Measurements from ENCODE around the gene TK1. TPM values are rescaled to one million over a fixed set of nuclear protein-coding genes. Genes with fewer than 3 reads are reported as not detected.

TK1 gene
- total RNA-seq, 4 donors from 2014 or later: 1.1 to 8.8 (median 2.7) TPM

DNA sequence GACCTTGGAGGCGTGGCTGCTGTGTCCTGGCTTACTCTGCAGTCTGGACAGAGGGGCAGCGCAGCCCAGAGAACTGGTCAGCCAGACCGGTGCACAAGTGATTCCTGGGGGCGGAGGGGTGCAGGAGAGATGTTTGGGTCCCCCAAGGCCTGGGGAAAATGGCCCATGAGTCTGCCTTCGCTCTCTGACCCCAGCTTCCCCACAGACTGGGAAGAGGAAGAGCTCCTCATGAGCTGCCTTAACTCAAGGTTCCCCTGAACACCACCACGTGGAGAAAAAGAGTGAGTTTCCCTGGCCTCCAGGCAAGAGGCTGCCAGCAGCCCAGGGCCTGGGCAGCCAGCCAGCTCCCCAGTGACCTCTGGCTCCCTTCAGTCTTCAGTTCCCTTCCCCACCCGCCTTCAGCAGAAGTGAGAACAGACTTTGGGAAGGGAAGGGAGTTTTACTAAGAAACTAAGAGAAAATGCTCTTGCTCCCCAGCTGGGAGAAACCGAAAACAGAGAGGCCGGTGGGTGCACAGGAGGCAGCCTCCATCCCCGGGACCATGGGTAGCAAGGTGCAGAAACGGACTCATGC is 42.6 kb downstream of the TK1 start:
- TF ChIP-seq, protein P1, sequence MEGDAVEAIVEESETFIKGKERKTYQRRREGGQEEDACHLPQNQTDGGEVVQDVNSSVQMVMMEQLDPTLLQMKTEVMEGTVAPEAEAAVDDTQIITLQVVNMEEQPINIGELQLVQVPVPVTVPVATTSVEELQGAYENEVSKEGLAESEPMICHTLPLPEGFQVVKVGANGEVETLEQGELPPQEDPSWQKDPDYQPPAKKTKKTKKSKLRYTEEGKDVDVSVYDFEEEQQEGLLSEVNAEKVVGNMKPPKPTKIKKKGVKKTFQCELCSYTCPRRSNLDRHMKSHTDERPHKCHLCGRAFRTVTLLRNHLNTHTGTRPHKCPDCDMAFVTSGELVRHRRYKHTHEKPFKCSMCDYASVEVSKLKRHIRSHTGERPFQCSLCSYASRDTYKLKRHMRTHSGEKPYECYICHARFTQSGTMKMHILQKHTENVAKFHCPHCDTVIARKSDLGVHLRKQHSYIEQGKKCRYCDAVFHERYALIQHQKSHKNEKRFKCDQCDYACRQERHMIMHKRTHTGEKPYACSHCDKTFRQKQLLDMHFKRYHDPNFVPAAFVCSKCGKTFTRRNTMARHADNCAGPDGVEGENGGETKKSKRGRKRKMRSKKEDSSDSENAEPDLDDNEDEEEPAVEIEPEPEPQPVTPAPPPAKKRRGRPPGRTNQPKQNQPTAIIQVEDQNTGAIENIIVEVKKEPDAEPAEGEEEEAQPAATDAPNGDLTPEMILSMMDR (IDR thresholded peaks at IDR 0.05; ENCODE audit: low read depth): no peak

GRCh38 chr17:78143214-78144146 is 43.4 kb downstream of the TK1 start:
- TF ChIP-seq, protein P1 (IDR thresholded peaks at IDR 0.05; ENCODE audit: low read depth): no peak

DNA sequence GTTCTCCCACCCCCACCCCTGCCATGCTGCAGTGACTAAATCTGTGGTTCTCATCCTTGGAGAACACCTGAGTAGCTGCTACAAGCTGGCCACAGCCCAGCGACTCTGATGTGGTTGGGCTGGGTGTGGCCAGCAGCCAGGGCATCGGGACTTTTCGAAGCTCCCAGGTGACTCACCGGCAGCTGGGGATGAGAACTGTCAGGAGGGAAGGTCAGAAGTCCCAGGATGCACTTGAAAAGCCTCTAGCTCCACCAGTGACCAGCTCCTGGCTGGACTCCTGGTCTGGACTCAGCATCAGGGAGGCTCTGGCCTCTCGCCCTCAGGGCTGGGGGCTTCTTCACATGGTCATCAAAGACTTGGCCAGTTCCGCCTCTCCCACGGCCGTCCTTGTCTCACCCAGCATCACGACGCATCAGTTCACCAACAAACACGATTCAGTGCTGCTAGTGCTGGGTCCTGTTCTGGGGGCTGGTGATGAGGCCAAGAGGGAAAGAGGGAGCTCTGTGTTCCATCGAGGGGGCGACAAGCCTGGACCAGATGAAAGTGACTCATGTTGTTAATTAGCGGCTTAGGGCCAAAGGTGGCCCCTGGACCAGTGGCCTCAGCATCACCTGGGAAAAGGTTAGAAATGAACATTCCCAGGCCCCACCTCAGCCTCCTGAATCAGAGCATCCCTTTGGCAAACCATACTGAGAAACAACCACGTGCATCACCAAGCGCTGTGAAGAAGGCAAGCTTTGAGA is 44.6 kb downstream of the TK1 start:
- TF ChIP-seq, protein P1 (IDR thresholded peaks at IDR 0.05; ENCODE audit: low read depth): no peak

- TF ChIP-seq, protein P1 (IDR thresholded peaks at IDR 0.05; ENCODE audit: low read depth): no peak
These were observed 45.3 kb downstream of the TK1 start for GRCh38 chr17:78141437-78142118.

GRCh38 chr17:78140169-78141051 is 46.4 kb downstream of the TK1 start:
- TF ChIP-seq, protein P1 (IDR thresholded peaks at IDR 0.05; ENCODE audit: low read depth): no peak

DNA sequence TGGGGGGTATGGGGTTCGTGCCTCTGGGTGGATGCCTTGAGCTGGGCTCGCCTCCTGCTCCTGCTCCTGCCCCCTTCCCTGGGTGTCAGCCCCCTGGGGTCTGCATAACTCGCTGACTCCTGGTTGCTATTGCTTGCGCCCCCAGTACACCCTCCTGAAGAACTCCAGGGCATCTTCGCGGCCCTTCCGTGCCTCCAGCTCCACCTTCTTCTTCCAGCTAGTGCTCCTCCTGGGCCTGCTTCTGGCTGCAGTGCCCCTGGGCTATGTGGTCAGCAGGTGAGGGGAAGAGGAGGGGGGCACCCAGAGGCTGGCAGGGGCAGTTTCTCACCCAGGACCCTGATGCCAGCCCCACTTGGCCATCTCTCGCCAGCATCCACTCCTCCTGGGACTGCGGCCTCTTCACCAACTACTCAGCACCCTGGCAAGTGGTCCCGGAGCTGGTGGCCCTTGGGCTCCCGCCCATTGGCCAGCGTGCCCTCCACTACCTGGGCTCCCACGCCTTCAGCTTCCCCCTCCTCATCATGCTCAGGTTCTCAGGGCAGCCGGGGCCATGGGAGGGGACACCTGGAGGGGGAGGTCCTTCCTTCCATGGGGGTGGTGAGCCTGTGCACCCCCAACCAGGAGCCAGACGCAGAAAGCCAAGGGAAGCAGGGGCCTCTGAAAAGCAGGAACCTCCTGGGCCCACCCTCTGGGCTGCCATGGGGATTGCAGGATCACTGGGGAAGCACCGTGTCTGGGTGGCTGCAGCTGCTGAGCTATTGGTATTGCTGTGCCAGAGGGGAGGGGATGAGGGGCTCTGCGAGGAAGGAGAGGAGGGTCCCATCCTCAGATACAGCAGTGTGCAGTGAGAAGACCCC is 48.4 kb downstream of the TK1 start:
- TF ChIP-seq, protein P1 (IDR thresholded peaks at IDR 0.05; ENCODE audit: low read depth): no peak

Measured in subcutaneous adipose tissue (tissue), 4 donors.